Inflammatory macrophage (primary cell): ENCODE results near the gene PPM1H.
"Not testable (repeated sequence)": the region's sequence is repeated elsewhere in the genome, so short reads cannot be mapped to it uniquely, and the experiment has no call there.

Experiments
- DNase-seq, 2 donors: peaks; one replicate each; pipeline ENCODE4 v3.0.0-alpha.2; 2020 to 2022

The PPM1H gene

DNA sequence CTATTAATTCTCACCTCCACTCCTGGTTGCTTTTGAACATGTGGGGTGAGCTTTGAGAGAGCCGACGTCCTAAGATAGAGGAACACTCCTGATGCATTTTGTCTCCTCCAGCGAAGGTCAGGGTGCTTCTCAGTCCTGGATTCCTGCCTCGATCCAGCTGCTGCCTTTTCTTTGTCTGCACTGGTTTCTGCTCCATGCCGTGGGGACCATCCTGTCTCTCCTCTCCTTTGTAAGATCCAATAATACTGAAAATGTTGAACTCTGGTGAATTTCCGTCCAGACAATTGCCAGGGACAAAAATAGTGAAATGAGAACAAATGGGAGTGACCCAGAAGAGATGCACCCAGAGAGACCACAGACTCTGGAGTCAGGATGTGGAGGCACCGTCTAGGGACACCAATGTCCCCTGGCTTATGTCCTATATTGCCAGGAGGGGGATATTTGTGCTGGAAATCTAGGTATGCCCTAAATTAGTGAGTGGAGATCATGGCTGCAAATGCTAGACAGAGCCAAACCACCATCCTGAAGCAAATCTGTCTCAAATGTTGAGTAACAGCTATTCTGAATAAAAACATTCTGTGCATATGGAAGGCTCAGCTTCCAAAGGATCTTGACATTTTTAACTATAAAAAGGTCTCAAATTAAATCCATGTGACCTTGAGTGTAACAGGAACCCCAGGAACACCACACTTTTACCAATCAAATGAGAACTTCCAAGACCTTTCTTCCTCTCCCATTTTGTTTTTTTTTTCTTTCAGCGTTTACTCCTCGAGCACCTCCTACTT lies 170.9 kb downstream of the PPM1H start:
- DNase-seq, result no peak

DNA sequence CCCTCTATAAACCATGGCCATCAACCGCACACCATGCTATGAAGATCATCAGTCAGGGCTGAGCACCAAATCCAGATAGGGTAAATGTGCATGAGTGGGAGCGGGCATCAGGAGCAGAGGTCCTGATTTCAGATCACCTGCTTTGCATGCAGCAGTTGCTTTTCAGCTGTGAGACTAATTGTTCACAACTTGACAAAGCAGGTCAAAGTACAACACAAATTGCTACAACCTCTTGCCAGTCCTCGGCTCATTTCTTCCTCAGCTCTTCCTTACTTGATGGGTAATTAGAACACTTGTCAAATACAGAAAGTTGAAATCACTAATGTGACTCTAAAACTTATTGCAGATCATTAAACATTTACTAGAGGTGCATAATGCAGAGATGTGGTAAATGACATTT lies 171.6 kb downstream of the PPM1H start:
- DNase-seq, result no peak

DNA sequence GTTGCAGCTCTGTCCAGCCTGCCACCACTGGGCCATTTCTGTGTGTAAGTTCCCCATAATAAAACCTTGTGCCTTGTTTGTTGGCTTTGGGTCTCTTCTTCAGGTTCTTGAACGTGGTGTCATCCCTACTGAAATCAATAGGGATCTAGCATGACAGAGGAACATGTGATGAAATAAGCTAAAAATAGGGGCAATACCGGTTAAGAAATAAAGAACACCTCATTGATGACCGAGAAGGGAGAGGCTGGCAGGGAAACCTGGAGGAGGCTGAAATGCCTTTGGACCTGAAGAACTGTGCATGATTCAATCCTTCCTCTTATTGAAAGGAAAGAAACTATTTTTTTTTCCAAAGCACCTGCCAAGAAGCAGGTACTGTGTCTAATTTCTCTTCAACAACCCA lies 172.3 kb downstream of the PPM1H start:
- DNase-seq, result no peak

DNA sequence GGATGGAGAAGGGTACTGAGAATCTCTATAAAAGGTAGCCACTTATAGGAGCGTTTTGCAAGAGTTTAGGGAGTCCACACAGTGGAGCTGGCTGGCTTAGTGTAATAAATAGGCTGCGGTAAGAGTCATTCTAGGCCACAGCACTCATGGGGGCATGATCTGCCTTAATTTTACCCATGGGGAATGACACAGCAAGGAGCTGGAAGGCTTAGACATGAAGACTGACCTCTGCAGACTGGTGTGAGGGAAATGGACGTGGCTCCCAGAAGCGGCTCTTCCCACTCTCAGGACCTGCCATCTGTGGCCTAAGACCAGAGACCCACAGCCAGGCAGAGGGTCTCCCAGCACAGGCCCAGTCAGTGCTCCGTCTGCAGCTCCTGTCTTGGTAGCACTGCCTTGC lies 173.3 kb downstream of the PPM1H start:
- DNase-seq, result no peak

DNA sequence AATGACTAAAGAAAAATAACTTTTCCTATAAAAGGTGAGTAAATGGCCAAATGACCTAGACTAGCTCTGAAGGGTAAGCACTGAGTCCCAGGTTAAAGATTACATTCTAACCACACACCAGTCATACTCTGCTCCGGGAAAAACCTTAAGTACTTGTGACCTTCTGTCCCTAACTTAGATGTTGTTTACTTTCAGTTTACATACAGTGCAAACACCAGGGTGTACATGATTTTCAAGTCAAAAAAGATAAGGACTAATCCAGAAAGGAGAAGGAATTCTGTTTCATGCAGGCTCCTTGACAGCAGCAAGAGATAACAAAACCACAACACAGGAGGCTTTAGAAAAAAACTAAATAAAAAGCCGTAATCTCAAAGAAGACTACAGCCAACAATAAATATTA lies 174.2 kb downstream of the PPM1H start:
- DNase-seq, result no peak

DNA sequence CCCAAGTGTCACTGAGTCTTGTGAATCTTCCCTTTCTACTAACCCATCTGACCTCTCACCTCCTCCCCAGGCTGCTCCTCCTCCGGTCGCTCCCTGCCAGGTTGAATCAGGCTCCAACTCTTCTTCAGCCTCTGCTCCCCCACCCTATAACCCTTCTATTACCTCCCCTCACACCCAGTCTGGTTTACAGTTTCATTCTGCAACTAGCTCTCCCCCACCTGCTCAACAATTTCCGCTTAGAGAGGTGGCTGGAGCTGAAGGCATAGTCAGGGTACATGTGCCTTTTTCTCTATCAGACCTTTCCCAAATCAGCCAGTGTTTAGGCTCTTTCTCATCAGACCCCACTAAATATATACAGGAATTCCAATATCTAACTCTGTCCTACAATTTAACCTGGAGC lies 174.6 kb downstream of the PPM1H start:
- not testable (repeated sequence) for DNase-seq

DNA sequence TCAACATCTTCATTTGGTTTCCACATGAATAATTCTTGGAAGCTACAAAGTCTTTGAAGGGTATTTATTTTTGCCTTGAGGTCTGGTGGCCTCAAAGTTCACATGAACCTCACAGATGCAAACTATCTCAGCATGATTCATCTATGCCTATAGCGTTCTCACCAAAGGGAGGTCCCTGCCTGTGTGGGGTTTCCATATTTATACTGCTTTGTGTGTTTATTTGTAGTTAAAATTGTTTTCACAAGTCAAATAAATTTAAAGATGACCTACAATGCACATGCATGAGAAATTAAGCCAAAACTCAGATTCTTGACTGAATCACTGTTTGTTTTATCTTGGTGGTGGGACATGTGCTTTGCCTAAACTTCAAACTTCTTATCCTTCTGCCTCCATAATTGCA lies 176.7 kb downstream of the PPM1H start:
- DNase-seq, result no peak

DNA sequence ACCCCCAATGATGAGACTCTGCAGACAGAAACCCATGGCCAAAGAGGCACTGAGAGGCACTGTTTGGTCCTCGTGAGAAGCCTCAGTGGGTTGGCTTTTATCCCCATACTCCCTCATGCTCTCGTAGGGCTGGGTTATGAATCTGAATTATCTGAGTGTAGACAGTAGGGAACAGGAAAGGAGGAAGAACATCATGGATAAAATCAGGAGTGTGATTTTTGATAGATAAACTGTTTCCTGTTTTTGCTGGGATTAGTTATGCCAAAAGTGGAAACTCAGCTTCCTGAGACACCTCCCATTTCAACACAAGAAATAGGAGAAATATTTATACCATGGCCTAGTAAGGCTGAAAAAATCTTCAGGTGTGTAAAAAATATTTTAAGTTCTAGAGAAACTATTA lies 177.9 kb downstream of the PPM1H start:
- DNase-seq, result no peak

DNA sequence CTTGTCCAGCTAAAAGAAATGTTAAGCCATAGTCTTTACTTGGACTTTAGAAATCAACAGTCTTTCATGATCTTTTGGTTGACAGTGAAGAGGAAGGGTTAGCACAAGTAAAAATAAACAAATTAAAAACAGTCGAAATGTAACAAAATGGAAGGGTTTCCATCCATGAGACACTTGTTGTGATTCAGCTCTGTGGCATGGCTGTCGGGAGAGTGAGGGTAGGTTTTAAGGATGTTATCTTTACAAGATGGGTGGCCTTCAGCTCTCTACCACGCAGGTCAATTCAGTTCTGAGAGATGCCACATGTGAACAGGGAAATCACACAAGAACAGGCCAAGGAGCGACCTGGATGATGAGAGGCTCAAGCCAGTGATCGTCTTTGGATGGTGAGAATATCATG lies 180.2 kb downstream of the PPM1H start:
- DNase-seq, result no peak

DNA sequence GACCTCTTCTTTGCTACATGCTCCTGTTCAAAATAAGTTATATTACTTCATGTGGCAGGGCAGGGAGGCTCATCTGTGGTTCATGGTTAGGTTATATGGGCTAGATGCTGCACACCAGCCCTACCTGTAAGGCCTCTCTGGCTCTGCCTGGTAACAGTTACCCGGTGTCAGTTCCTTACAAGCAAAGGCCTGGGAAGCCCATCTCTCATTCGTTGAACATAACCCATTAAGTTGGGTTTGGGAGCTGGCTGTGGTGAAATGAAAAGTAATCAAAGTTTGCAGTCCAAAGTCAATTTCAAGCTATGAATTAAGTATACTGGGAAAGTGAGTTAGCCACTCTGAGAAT lies 183.2 kb downstream of the PPM1H start:
- DNase-seq, result no peak

DNA sequence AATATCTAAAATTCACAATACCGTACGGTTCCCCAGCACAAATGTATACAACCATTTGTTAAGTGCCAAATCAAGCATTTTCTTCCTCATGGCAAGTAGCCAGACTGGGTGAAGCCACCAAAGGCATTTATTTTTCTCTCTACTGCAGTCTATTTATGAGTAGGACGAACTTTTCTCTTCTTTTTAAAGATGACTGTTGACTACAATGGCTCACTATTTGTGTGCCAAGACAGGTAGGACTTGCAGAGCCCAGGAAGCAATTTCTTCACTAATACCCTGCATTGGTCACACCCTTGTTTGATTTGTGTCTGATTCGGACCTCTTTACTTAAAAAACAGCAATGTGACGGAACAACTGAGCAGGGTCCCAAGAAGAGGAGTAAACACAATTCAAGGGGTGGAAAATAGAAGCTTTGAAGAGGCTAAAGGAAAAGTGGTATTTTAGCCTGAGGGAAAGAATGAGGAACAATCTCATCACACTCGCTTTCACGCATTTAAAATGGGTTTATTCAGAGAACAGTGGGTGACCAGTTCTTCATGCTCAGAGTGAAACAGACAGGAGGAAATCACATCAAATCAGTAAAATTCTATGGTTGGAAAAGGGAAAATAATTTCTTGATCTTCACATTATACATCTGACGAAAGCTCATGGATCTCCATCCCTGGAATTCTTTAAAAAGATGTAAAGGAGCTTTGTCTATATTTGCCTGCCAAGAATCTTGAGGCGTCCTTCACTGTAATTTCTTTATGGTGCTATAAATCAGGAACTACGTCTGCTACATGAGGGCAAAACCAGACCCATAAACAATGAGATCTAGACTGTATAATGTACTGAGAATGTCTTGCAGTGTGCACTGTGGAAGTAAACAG lies 183.8 kb downstream of the PPM1H start:
- no peak for DNase-seq

DNA sequence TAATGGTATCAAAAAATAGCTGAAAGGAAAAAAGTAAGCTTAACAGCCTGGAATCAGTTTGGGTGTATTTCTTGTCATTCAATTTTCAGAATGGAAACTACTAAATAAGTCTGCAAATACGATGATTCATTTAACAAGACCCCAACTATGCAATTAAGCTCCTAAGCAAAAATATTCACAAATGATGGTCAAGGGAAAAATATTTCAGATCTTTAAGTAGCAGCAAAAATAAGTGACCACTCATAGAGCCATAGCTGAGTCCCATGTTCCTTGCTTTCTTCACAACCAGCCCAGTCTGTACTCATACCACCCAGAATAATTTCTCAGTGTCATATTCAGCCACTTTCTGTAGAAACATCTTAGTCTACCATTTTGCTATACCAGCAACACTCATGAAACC lies 185.4 kb downstream of the PPM1H start:
- no peak for DNase-seq

DNA sequence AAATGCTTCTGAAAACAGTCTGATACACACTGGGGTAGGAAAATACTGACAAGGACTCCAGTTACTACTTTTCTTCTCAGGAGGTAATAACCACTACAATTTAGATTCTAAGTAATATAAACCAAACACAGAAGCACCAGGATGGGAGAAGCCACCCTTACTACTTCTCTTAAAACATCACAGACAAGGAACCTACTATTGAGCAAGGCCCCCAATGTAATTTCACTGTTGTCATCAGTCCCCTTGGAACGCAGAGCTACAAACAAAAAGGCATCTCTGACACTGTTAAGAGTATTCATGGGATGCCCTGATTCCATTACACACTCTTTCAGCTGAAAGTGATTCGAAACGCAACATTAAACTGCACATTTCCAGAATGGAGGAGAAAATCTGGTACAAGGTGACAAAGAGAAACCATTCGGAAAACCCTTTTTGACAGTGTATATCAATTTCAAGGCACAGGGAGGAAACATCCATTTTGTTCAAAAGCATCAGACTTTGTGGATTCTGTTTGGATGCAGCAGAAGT lies 185.9 kb downstream of the PPM1H start:
- peak; percentile 46 to 55 for DNase-seq

DNA sequence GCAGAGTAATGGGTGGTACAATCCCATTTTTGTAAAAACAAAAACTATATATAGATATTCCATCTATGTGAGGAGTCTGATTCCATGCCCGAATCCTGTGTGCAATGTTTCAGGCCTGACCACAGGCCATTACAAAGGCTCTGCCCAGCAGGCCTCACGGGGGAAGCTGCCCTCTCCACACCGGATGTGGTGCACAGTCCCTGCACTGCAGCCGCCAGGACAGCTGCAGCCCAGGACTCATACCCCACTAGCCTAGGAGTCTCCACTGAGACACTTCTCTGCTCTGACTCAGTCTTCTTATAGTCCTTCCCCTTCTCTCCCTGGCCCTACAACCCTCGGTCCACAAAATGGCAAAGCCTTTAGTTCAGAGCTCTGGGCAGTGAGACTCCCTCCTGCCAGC lies 190.4 kb downstream of the PPM1H start:
- DNase-seq, result peak; percentile 80 to 89

DNA sequence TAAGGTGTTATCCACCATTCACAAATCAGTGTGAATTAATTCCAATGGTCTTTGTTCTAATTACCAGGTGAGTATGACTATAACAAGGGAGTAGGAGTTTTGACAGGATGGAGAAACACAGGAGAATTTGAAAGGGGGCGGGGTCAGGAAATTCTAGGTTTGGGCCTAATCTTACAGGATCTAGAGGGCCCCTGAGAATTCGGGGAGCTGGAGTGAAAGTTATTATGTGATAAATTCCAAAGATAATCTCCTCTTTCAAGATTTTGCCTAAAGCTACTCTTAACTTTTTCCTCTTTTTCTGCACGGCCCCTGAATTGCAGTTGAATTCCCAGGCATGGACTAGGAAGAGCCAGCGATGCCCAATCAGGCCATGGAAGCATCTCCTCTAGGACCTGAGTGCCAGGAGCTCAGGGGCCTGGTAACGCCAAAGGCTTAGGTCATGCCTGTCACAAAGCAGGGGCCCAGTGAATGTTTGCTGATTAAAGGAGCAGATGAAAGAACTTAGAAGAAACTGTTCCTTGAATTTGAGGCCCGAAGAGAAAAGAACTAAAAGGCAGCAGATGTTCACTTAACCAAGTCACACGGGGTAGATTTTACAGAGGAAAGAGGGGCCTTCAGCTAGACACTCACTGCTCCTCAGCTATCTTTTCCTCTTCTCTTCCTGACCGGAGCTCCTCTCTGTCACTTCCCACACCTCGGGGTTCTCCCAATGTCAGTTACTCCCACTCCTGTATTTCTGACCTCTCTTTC lies 195.5 kb downstream of the PPM1H start:
- DNase-seq, result no peak

DNA sequence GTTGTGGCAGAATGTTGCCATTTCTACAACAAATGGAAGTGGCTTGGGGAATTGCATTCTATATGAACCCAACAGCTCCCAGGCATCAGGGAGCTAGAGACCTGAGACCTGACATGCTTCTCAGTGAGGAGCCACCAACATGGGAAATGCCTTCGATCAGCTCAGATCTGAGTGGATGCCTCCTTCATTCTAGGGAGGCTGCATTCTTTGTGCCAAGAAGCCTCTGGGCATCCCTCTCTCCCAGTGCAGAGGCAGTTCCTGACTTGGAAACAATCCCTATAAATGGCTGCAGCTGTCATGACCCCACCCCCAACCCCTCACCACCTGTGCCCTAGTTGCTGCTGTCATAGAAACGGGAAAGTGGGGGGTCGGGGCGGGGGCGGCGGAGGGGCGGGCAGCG lies 196.3 kb downstream of the PPM1H start:
- no peak for DNase-seq

DNA sequence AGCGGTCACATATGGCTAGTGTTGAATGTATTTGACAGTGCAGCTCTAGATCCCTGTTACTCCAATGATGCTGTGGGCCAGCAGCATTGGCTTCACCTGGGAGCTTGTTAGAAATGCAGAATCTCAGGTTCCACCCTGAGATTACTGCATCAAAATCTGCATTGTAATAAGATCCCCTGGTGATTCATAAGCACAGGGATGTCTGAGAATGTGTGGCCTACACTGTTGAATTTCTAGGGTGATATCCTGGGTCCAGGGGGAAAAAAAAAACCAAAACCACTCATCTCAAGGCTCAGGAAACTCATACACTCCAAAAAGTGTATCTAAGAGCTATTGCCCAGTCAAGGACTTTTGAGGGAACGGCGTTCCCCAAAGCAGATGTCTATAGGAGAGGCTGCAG lies 196.8 kb downstream of the PPM1H start:
- DNase-seq, result no peak

DNA sequence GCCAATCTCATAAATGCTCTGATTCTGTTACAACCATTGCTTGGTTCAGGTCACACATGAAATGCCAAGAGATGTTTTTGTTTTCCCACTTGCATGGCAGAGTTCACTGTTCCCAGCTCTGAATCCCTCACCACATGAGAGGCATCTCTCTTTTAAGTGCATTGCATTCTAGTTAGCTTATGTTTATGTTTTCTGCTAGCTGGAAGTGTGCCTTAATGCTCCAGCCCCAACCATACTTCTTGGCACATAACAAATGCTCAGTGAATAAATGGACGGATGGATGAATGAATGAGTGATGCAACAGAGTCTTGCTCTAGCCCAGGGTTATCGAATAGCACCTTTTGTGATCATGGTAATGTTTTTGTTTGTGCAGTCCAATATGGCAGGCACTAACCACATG lies 197.3 kb downstream of the PPM1H start:
- DNase-seq, result no peak

DNA sequence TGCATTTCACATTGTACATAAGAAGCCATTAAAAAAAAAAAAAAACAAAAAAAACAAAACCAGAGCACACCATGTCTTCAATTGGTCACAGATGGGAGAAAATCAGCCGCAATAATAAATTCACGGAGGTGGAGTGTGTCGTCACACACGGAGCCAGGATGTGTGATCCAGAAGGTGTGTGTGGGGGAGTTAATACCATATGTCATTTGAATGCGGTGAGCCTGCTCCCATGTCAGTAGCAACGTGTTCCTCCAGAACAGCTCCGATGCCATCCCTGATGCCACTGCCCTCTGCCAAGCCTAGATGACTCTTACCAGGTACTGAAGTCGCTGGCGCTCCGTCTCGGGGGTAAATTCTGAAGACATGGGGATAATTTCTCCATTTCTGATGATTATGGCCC lies 197.8 kb downstream of the PPM1H start:
- no peak for DNase-seq

DNA sequence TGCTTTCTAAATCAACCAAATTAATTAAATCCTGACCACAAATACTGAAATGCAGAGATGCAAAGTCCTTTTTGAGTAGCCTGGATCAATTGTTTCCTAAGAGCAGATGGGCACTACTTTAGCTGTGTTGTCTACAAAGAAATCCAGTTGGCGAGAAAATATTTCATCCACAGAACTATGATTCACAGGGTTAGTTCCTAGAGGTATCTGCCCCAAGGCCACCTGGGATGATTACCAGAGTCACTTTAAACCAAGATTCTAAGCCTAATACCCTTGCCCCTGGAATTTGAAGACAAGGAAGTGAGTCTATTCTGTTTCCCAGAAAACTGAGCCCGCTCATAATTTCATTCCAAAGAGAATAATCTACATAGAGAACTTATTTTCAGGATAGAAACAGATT lies 198.4 kb downstream of the PPM1H start:
- DNase-seq, result no peak

DNA sequence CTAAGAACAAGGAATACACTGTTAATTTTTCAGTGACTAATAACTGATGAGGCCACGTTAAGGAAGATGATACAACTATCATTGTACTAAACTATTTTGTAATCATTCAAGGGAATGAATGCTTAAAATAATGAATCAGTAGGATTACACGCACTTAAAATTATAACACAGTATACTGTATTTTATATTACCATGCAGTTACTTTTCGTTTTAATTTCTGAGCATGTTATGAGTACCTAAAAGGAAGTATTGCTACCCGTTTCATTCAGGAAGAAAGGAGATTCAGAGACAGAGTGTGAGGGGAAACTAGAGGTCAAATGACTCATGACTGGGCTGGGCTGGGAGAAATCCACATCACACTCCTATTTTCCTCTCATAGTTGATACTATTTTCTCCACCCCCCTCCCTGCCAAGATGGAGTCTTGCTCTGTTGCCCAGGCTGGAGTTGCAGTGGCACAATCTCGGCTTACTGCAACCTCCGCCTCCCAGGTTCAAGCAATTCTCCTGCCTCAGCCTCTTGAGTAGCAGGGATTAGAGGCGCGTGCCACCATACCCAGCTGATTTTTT lies 202.0 kb downstream of the PPM1H start:
- peak; percentile 34 to 60 for DNase-seq

DNA sequence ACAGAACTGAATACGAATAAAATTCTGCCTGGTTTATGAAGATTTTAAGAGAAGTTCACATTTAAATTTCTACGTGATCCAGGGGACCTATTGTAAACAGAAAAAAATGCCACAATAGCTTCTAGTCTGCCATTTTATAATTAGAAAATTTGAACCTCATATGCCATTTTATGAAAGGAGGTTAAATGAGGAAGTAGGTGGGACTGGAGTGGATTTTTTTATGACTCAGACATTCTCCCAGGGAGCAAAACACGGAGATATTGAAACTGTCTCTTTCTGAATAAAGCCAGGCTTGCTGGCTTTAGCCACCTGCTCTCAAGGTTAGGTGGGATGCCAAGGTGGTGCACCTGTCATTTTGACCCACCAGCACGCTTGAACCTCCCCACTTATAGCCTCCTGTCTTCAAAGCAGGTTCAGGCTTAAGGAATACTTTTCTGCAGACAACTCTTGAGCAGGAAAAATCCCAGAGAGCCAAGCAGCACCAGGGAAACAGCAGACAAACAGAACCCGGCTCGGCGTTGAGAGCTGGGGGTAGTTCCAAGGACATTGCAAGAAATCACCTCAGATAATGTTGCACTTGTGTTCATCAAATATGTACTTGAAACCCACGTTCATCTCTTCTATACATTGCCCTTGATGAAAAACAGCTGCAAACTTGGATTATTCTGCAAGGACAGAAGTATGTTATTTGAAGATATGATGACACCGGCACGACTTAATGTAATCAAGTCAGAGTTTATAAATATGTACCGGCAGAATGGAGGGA lies 203.7 kb downstream of the PPM1H start:
- peak; percentile 48 to 69 for DNase-seq
